Transverse colon (tissue), 4 donors: ENCODE measurements around the gene FBLN5. TPM values are rescaled to one million over a fixed set of nuclear protein-coding genes. Genes with fewer than 3 reads are reported as not detected.

Experiments
- DNase-seq: peaks from one replicate; pipeline ENCODE4 v3.0.0-alpha.2; 2019
- H3K27ac ChIP-seq, 4 donors: fragments of 200-600 bp; sonication (generic); 2 replicates each; pipeline ENCODE4 v1.5.1; 2016 to 2018; ENCODE audit warnings: inconsistent platforms in 4 of 4
- H3K27me3 ChIP-seq: fragments of 200-600 bp; sonication (generic); 2 replicates; pipeline ENCODE4 v1.5.1; 2017; ENCODE audit warnings: inconsistent platforms
- H3K36me3 ChIP-seq, 4 donors: fragments of 200-600 bp; sonication (generic); 2 replicates each; pipeline ENCODE4 v1.5.1; 2017 to 2019; ENCODE audit warnings: inconsistent platforms in 4 of 4
- H3K4me1 ChIP-seq, 4 donors: fragments of 200-600 bp; sonication (generic); 2 replicates each; pipeline ENCODE4 v1.5.1; 2017 to 2020; ENCODE audit warnings: inconsistent platforms in 4 of 4
- H3K4me3 ChIP-seq, 4 donors: fragments of 200-600 bp; sonication (generic); 1 replicate in 1 of 4; 2 replicates in 3 of 4; pipeline versions ENCODE4 v1.5.1 to v1.6.1; 2017 to 2019; ENCODE audit warnings: inconsistent platforms in 4 of 4
- H3K9me3 ChIP-seq, 2 donors: fragments of 200-600 bp; sonication (generic); 2 replicates each; pipeline ENCODE4 v1.5.1; 2017 to 2019; ENCODE audit warnings: inconsistent platforms in 2 of 2
- CTCF ChIP-seq, 5 experiments: fragments of 200-600 bp in 3 of 5; fragments of 450-650 bp in 2 of 5; sonication (generic) in 3 of 5; IDR thresholded peaks; 1 replicate in 2 of 5; 2 replicates in 3 of 5; pipeline ENCODE4 v1.5.1; 2016 to 2017; ENCODE audit warnings: antibody characterized with exemption in 5 of 5, inconsistent platforms in 3 of 5, mild to moderate bottlenecking in 2 of 5, moderate library complexity in 1 of 5
- EP300 ChIP-seq: sonication (generic); formaldehyde crosslinking; IDR thresholded peaks from one replicate; pipeline ENCODE4 v1.6.1; 2017; ENCODE audit warnings: antibody characterized with exemption, low read depth
- POLR2A ChIP-seq: fragments of 450-650 bp; IDR thresholded peaks from one replicate; pipeline ENCODE4 v1.6.1; 2016; ENCODE audit warnings: antibody characterized with exemption, mild to moderate bottlenecking, moderate library complexity
- POLR2AphosphoS5 ChIP-seq, 3 donors: sonication (generic); formaldehyde crosslinking; IDR thresholded peaks; one replicate each; pipeline ENCODE4 v1.6.1; 2016; ENCODE audit warnings: antibody characterized with exemption in 3 of 3
- WGBS, 2 donors: methylation state at CpG; one replicate each; pipeline ENCODE4 v1.1.5; 2018; ENCODE audit warnings: low coverage in 1 of 2; 5-methylcytosine and 5-hydroxymethylcytosine counted together
- in situ Hi-C, 4 donors: fragments of 200-750 bp; cut with MboI; loops; one replicate each; pipeline versions ENCODE4 v1.15.0 to v1.15.1; 2017; ENCODE audit warnings: low sequenced_read_pairs in 3 of 4, low pct_ligation_motif_present in 1 of 4, low pct_unique_long_range_greater_than_20kb in 1 of 4
- intact Hi-C: fragments of 100-400 bp; cut with DNase I; formaldehyde crosslinking; loops from one replicate; pipeline ENCODE4 v1.15.1; 2023; ENCODE audit warnings: low total_unique reads
- total RNA-seq, 4 donors: library from RNA; depleted of rRNA; stranded (reverse); fragments of >200 nt; gene quantifications; one replicate each; pipeline ENCODE4 v1.1.0, GENCODE V29; 2016

Gene FBLN5
- total RNA-seq, 4 donors from 2014 or later: 14.6 to 120 (median 38.7) TPM

DNA sequence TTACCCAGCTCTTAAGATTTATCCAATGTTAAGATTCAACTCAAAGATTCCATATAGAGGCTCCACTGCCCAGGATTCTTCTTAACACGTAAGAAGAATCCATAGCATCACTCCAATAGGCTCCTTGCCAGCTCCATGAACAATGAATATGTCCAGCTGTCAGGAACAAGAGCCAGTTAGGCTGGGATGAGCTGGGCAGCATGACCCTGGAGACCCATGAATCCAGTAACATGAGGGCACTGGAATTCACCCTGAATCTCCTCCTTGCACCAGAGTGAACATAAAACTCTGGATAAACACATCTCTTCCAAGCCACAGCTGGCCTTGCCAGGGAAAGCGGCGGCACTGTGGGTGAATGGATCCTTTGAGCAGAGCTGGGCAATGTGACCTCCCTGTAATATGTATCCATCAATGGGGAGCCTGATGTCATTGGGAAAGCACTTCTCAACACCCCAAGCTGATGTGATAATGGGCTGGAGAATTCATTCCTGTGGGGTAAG is 55.7 kb downstream of the FBLN5 start:
- in situ Hi-C loops (no loop called here), intact Hi-C loops (no loop called here)
- Histone ChIP-seq H3K9me3 (no peaks in the 10 kb centered on the region), H3K36me3 (no peaks in the 10 kb centered on the region), H3K4me3 (no peak overlapping the region), H3K27me3 (no peaks in the 10 kb centered on the region), H3K27ac (peak overlapping the region in 1 of 4 donors; percentile 2), H3K4me1 (peaks cover 4 to 15% (median 10%) of the 10 kb centered on the region in 4 donors)
- DNase-seq: no peak
- TF ChIP-seq POLR2AphosphoS5 (IDR thresholded peaks at IDR 0.05) (no peak), CTCF (IDR thresholded peaks at IDR 0.05) (no peak), EP300 (no peak), POLR2A (no peak)
- WGBS, 2 donors: 88% methylated on average over 3 of the region's 3 CpGs; no CpG with 5 or more reads in 1 of the 2 donors

GRCh38 chr14:91891101-91891500 is 56.4 kb downstream of the FBLN5 start:
- H3K27ac ChIP-seq: no peak overlapping the region
- no peak overlapping the region for H3K4me3 ChIP-seq
- peaks cover 4 to 15% (median 9%) of the 10 kb centered on the region in 4 donors for H3K4me1 ChIP-seq
- no peak for DNase-seq
- no peaks in the 10 kb centered on the region for H3K9me3 ChIP-seq
- no peaks in the 10 kb centered on the region for H3K27me3 ChIP-seq
- TF ChIP-seq POLR2A (no peak), POLR2AphosphoS5 (IDR thresholded peaks at IDR 0.05) (no peak), EP300 (no peak), CTCF (IDR thresholded peaks at IDR 0.05) (no peak)
- H3K36me3 ChIP-seq: no peaks in the 10 kb centered on the region
- intact Hi-C loops: no loop called here
- in situ Hi-C loops: no loop called here
- 92% methylated on average over 5 of the region's 5 CpGs; no CpG with 5 or more reads in 1 of the 2 donors for WGBS, 2 donors

DNA sequence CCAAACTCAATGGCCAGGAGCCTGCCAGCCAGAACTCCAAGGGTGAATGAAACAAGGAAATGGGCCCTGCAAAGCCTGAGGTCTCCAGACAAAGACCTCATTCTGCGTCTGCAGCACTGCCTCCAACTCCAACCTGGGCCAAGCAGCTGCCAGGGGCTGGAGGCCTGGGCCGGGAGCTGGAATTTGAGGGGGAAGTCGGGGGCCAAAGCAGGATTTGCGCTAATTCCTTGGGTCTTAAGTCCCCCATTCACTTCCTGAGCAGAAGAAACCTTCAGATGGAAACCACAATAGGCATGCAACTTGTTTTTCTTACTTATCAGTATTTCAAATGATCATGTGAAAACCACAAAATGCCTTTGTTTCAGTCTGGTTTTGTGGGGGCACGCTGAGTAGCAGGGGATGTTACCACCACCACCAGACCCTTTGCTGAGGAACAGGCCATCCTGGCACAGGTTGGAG is 57.2 kb downstream of the FBLN5 start:
- Histone ChIP-seq H3K36me3 (no peaks in the 10 kb centered on the region), H3K27me3 (no peaks in the 10 kb centered on the region), H3K9me3 (no peaks in the 10 kb centered on the region), H3K27ac (peak overlapping the region; percentile 15 to 61 (median 39)), H3K4me1 (peaks cover 4 to 15% (median 9%) of the 10 kb centered on the region in 4 donors), H3K4me3 (no peak overlapping the region)
- TF ChIP-seq POLR2AphosphoS5 (IDR thresholded peaks at IDR 0.05): no peak
- TF ChIP-seq POLR2A: no peak
- no peak for TF ChIP-seq CTCF (IDR thresholded peaks at IDR 0.05)
- no peak for TF ChIP-seq EP300
- intact Hi-C loops (no loop called here), in situ Hi-C loops (no loop called here)
- DNase-seq: no peak
- 47% methylated on average over 5 of the region's 5 CpGs; no CpG with 5 or more reads in 1 of the 2 donors for WGBS, 2 donors

DNA sequence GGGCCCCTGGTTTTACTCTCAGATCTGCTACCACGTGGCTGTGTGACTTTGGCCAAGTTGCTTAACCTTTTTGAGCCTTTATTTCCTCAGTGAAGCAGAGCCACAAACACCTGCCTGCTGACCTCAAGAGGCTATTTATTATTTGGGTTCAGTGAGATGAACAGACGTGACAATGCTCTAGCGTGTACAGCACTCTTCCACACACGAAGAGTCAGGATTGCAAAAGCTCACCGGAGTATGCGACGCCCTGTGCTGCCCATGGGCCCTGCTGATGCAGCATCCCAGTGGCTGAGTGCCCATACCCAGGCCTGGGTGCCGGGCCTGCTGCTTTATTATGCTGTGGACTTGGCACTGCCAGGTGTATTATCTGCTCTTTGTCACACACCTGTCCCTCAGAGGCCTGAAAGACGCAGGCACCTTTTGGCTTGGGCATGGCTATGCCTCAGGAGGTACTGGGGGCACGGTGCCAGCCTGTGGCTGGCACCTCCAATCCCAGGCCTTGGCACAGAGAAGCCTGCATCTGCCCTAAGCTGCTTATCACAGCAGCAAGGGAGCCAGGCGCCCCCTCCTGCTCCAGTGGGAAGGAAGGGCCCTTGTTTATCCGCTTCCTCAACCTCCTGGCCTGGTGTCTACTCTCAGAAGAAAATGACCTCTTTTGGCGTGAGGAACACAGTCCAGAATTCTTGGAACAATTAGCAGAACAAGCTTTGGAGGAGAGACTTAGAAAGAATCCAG is 57.9 kb downstream of the FBLN5 start:
- peak; percentile 32 for DNase-seq
- Histone ChIP-seq H3K36me3 (no peaks in the 10 kb centered on the region), H3K9me3 (no peaks in the 10 kb centered on the region), H3K4me3 (no peak overlapping the region), H3K27me3 (no peaks in the 10 kb centered on the region), H3K27ac (peak overlapping the region; percentile 15 to 61 (median 39)), H3K4me1 (peaks cover 4 to 15% (median 9%) of the 10 kb centered on the region in 4 donors)
- intact Hi-C loops (no loop called here), in situ Hi-C loops (no loop called here)
- 52 to 54% methylated on average over 3 to 13 of the region's 13 CpGs for WGBS, 2 donors
- TF ChIP-seq CTCF (IDR thresholded peaks at IDR 0.05) (no peak), POLR2A (no peak), POLR2AphosphoS5 (IDR thresholded peaks at IDR 0.05) (peak in 2 of 3 donors; percentile 7 to 27), EP300 (no peak)
